Neural progenitor cell (in vitro differentiated cells): ENCODE data around the gene TENT5C.

ENCODE experiments used
- EZH2phosphoT487 ChIP-seq: fragments of 200-600 bp; sonication (generic); IDR thresholded peaks from 2 replicates; pipeline ENCODE4 v1.6.1; 2017; ENCODE audit warnings: antibody characterized with exemption
- TF ChIP-seq, protein P1 (sequence below): fragments of 200-600 bp; sonication (generic); IDR thresholded peaks from 2 replicates; pipeline ENCODE4 v1.5.1; 2017; ENCODE audit warnings: antibody characterized with exemption, mild to moderate bottlenecking

DNA sequence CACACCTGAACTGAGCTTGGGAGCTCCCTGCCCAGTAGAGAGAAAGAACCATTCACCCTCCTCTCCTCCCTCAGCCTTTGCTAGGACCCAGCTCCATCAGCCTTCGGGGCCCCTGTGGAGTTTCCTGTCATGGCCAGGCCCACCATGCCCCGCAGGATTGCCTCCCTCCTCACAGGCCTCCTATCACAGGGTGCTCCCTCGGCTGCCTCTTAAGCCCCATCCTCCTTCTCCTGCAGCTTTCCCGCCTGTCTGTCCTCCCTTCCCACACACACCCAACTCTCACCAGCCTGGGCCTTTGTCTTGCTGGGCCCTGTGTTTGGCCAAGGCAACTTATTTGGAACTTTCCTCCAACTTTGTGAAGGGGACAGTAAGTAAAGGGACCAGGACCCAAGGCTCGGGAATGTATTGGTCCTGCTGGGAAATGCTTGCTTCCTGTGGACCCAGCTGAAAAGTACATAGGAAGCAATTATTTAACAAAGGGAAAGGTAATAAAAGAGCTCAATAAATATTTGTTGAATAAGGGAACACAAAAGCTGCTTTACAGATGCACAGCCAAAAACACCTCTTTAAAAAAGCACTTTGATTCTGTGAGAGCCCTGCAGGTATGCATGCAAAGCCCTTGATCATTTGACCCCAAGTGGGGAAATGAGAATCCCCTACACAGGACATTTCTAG lies 31.6 kb upstream of the TENT5C start:
- TF ChIP-seq, protein P1, sequence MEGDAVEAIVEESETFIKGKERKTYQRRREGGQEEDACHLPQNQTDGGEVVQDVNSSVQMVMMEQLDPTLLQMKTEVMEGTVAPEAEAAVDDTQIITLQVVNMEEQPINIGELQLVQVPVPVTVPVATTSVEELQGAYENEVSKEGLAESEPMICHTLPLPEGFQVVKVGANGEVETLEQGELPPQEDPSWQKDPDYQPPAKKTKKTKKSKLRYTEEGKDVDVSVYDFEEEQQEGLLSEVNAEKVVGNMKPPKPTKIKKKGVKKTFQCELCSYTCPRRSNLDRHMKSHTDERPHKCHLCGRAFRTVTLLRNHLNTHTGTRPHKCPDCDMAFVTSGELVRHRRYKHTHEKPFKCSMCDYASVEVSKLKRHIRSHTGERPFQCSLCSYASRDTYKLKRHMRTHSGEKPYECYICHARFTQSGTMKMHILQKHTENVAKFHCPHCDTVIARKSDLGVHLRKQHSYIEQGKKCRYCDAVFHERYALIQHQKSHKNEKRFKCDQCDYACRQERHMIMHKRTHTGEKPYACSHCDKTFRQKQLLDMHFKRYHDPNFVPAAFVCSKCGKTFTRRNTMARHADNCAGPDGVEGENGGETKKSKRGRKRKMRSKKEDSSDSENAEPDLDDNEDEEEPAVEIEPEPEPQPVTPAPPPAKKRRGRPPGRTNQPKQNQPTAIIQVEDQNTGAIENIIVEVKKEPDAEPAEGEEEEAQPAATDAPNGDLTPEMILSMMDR = no peak
- TF ChIP-seq EZH2phosphoT487 = no peak
